Upper lobe of left lung (tissue), 4 donors: ENCODE measurements around the gene RABGEF1.

Experiments used
- POLR2A ChIP-seq, 4 donors: fragments of 450-650 bp; IDR thresholded peaks; one replicate each; pipeline ENCODE4 v1.5.1; 2016 to 2017; ENCODE audit warnings: antibody characterized with exemption in 4 of 4, mild to moderate bottlenecking in 2 of 4
- POLR2AphosphoS5 ChIP-seq, 2 donors: sonication (generic); formaldehyde crosslinking; IDR thresholded peaks; one replicate each; pipeline ENCODE4 v1.5.1; 2017; ENCODE audit warnings: antibody characterized with exemption in 2 of 2

GRCh38 chr7:66847879-66848790 lies 107.6 kb downstream of the RABGEF1 start:
- no peak for TF ChIP-seq POLR2AphosphoS5 (IDR thresholded peaks at IDR 0.05)
- TF ChIP-seq POLR2A (IDR thresholded peaks at IDR 0.05) = no peak
